Fibroblast of lung (primary cell): ENCODE measurements around the gene CBFA2T3. TPM values are rescaled to one million over a fixed set of nuclear protein-coding genes. Genes with fewer than 3 reads are reported as not detected.

ENCODE experiments used
- DNase-seq, 2 donors: peaks; one replicate each; pipeline versions ENCODE4 v3.0.0 to v3.0.0-alpha.2; 2010; ENCODE audit warnings: low read depth in 2 of 2
- H2AFZ ChIP-seq: 2 replicates; pipeline ENCODE4 v1.5.1; 2012; ENCODE audit warnings: low read length, control low read depth, inconsistent platforms
- H3K27ac ChIP-seq: 2 replicates; pipeline ENCODE4 v1.5.1; 2011; ENCODE audit warnings: low read length, control low read depth; ENCODE audit not compliant: insufficient read depth
- H3K27me3 ChIP-seq: 2 replicates; pipeline ENCODE4 v1.5.1; 2011; ENCODE audit warnings: mild to moderate bottlenecking, low read length; ENCODE audit not compliant: control insufficient read depth, insufficient read depth
- H3K36me3 ChIP-seq: 2 replicates; pipeline ENCODE4 v1.5.1; 2011; ENCODE audit warnings: low read length; ENCODE audit not compliant: control insufficient read depth, insufficient read depth
- H3K4me1 ChIP-seq: 2 replicates; pipeline ENCODE4 v1.5.1; 2011; ENCODE audit warnings: low read length; ENCODE audit not compliant: control insufficient read depth, insufficient read depth; ENCODE audit errors: extremely low read depth
- H3K4me2 ChIP-seq: 2 replicates; pipeline ENCODE4 v1.5.1; 2011; ENCODE audit warnings: low read length, control low read depth; ENCODE audit not compliant: insufficient read depth; ENCODE audit errors: extremely low read depth
- H3K4me3 ChIP-seq, 4 experiments: fragments of 200-600 bp in 1 of 4; sonication (generic) in 1 of 4; replicated peaks in 1 of 4; 2 replicates each; pipeline ENCODE4 v1.5.1; 2011 to 2016; ENCODE audit warnings: low read length in 4 of 4, low read depth in 3 of 4, mild to moderate bottlenecking in 3 of 4, control low read depth in 2 of 4, inconsistent platforms in 1 of 4, mixed read lengths in 1 of 4; ENCODE audit not compliant: insufficient read depth in 1 of 4; ENCODE audit errors: control extremely low read depth in 1 of 4
- H3K79me2 ChIP-seq: 2 replicates; pipeline ENCODE4 v1.5.1; 2012; ENCODE audit warnings: mild to moderate bottlenecking, low read length, inconsistent platforms; ENCODE audit not compliant: control insufficient read depth, insufficient read depth
- H3K9ac ChIP-seq: 2 replicates; pipeline ENCODE4 v1.5.1; 2011; ENCODE audit warnings: mild to moderate bottlenecking, low read length, control low read depth; ENCODE audit not compliant: insufficient read depth
- H3K9me3 ChIP-seq: 2 replicates; pipeline ENCODE4 v1.5.1; 2012; ENCODE audit warnings: low read depth, low read length; ENCODE audit not compliant: control insufficient read depth, insufficient read depth
- H4K20me1 ChIP-seq: 2 replicates; pipeline ENCODE4 v1.5.1; 2011; ENCODE audit warnings: low read length; ENCODE audit not compliant: control insufficient read depth, insufficient read depth; ENCODE audit errors: extremely low read depth
- CTCF ChIP-seq, 2 donors: IDR thresholded peaks in 1 of 2; conservative IDR thresholded peaks in 1 of 2; 1 replicate in 1 of 2; 2 replicates in 1 of 2; pipeline ENCODE4 v1.5.1; 2011 to 2012; ENCODE audit warnings: low read length in 2 of 2, control low read depth in 1 of 2, inconsistent platforms in 1 of 2, low read depth in 1 of 2, mild to moderate bottlenecking in 1 of 2
- EZH2 ChIP-seq: IDR thresholded peaks from 2 replicates; pipeline ENCODE4 v1.5.1; 2012; ENCODE audit warnings: low read length, control low read depth, mild to moderate bottlenecking; ENCODE audit errors: missing control alignments
- polyA plus RNA-seq, 2 donors: library from polyadenylated mRNA; depleted of rRNA in 1 of 2; stranded (reverse) in 1 of 2; unstranded in 1 of 2; fragments of >200 nt; gene quantifications; 2 replicates each; pipeline ENCODE4 v1.2.1, GENCODE V29; 2011 to 2012; ENCODE audit warnings: missing spikeins in 1 of 2
- total RNA-seq: library from RNA; depleted of rRNA; stranded (reverse); fragments of >200 nt; gene quantifications from 2 replicates; pipeline ENCODE4 v1.2.1, GENCODE V29; 2014

The CBFA2T3 gene
- total and polyA plus RNA-seq, 2 donors (not counting 1 experiment from before 2014, with no cell fraction given), result under 0.01 to 0.05 TPM

DNA sequence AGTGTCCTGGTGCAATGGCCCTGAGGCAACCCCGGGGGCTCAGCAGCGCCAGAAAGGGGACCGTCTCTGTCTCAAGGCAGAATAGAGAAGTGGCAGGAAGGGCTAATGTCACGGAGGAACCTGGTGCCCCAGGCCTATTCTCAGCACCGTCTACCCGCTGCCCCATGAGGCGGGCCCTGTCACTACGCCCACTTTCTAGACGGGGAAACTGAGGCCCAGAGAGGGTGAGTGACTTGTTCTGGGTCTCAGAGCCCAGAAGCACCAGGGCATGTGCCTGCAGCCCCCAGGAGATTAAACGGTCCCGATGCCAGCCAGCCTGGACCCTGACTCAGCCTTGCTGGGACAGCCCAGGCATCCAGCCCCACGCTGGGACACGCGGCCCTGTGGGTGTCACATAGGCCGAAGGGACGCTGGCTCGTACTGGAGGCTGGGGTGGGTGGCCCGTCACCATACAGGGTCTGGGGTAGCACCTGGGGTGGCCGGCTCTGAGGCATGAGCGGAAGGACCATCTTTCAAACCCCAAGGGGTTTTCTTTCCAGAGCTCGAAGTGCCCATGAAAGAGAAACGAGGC lies 70.4 kb downstream of the CBFA2T3 start:
- Histone ChIP-seq H3K9ac (no peak overlapping the region), H4K20me1 (no peaks in the 10 kb centered on the region), H3K79me2 (no peaks in the 10 kb centered on the region), H3K27ac (no peak overlapping the region), H2AFZ (no peak overlapping the region), H3K4me3 (no peak overlapping the region), H3K36me3 (no peaks in the 10 kb centered on the region), H3K4me2 (no peak overlapping the region), H3K27me3 (peaks cover 17% of the 10 kb centered on the region), H3K9me3 (no peaks in the 10 kb centered on the region), H3K4me1 (no peaks in the 10 kb centered on the region)
- no peak for DNase-seq
- TF ChIP-seq EZH2 (no peak), CTCF (conservative IDR thresholded peaks at IDR 0.05 in 1 of 2, IDR thresholded peaks at IDR 0.05 in 1 of 2; ENCODE audit: low read depth in 1 of 2, low read length in 2 of 2) (no peak)

- Histone ChIP-seq H3K27me3 (peaks cover 14% of the 10 kb centered on the region), H3K4me2 (no peak overlapping the region), H3K36me3 (no peaks in the 10 kb centered on the region), H3K4me1 (no peaks in the 10 kb centered on the region), H3K9ac (no peak overlapping the region), H3K79me2 (no peaks in the 10 kb centered on the region), H2AFZ (no peak overlapping the region), H3K9me3 (no peaks in the 10 kb centered on the region), H3K4me3 (no peak overlapping the region), H3K27ac (no peak overlapping the region), H4K20me1 (no peaks in the 10 kb centered on the region)
- no peak for DNase-seq
- no peak for TF ChIP-seq CTCF (conservative IDR thresholded peaks at IDR 0.05 in 1 of 2, IDR thresholded peaks at IDR 0.05 in 1 of 2; ENCODE audit: low read depth in 1 of 2, low read length in 2 of 2)
- no peak for TF ChIP-seq EZH2
Observed at GRCh38 chr16:88906020-88906419, 71.0 kb downstream of the CBFA2T3 start.

GRCh38 chr16:88905563-88905962 lies 71.4 kb downstream of the CBFA2T3 start:
- DNase-seq, result no peak
- H2AFZ ChIP-seq, result no peak overlapping the region
- H4K20me1 ChIP-seq, result no peaks in the 10 kb centered on the region
- no peak overlapping the region for H3K4me3 ChIP-seq
- no peaks in the 10 kb centered on the region for H3K79me2 ChIP-seq
- H3K4me2 ChIP-seq, result no peak overlapping the region
- H3K9ac ChIP-seq, result no peak overlapping the region
- TF ChIP-seq CTCF (conservative IDR thresholded peaks at IDR 0.05 in 1 of 2, IDR thresholded peaks at IDR 0.05 in 1 of 2; ENCODE audit: low read depth in 1 of 2, low read length in 2 of 2) (no peak), EZH2 (no peak)
- H3K36me3 ChIP-seq, result no peaks in the 10 kb centered on the region
- no peaks in the 10 kb centered on the region for H3K4me1 ChIP-seq
- no peak overlapping the region for H3K27ac ChIP-seq
- H3K9me3 ChIP-seq, result no peaks in the 10 kb centered on the region
- H3K27me3 ChIP-seq, result peaks cover 11% of the 10 kb centered on the region
